ENCODE measurements around the gene VAMP2.

Gene VAMP2

DNA sequence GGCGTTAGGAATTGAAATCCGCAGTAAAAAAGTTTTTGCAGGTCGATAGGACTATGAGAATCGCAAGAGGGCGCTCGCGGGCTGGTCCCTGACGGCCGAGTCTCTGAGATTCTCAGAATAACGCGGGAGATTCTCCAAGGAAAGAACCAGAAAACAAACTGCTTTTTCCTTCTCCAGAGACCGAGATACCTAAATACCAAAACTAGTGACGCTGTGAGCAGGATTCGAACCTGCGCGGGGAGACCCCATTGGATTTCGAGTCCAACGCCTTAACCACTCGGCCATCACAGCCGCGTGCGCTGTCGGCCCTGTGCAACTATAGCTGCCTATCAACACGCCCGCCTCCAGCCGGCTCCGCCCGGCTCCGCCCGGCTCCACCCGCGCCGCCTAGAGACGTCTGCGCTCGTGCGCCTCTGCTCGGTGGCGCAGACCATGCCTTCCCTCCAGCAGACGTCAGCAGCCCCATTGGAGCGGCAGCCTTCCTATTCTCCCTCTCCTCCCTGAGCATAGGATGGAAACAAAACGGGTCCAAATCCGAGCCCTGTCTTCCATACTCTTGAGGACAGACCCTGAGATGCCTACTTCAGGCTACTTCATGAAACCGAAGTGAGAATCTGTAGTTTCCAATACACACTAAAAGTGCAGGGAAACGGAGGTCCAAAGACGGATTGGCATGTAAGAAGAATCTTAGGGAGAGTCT is 23.9 kb downstream of the VAMP2 start:
- peak; percentile 97 for DNase-seq (ENCODE audit: low read depth)
- TF ChIP-seq, protein P1, sequence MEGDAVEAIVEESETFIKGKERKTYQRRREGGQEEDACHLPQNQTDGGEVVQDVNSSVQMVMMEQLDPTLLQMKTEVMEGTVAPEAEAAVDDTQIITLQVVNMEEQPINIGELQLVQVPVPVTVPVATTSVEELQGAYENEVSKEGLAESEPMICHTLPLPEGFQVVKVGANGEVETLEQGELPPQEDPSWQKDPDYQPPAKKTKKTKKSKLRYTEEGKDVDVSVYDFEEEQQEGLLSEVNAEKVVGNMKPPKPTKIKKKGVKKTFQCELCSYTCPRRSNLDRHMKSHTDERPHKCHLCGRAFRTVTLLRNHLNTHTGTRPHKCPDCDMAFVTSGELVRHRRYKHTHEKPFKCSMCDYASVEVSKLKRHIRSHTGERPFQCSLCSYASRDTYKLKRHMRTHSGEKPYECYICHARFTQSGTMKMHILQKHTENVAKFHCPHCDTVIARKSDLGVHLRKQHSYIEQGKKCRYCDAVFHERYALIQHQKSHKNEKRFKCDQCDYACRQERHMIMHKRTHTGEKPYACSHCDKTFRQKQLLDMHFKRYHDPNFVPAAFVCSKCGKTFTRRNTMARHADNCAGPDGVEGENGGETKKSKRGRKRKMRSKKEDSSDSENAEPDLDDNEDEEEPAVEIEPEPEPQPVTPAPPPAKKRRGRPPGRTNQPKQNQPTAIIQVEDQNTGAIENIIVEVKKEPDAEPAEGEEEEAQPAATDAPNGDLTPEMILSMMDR (conservative IDR thresholded peaks at IDR 0.05; ENCODE audit: low read length), result peak; percentile 90
- H3K4me3 ChIP-seq (ENCODE audit: low read length), result peak overlapping the region; percentile 57

DNA sequence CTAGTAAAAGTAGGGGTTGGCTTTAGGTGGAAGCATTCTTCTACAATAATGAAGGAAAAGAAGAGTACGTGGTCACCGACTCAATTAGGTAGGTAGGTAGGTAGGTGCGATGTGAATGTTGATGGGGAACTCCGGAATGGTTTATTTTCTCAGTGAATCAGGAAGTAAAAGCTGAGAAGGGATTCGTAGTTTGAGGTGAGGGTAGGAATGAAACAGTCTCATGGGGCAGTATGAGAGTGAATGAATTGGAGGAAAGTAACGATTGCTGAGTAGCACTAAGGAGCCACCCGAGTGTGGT is 24.4 kb downstream of the VAMP2 start:
- DNase-seq (ENCODE audit: low read depth), result no peak
- H3K4me3 ChIP-seq (ENCODE audit: low read length), result peak overlapping the region; percentile 48
- TF ChIP-seq, protein P1 (conservative IDR thresholded peaks at IDR 0.05; ENCODE audit: low read length), result no peak

DNA sequence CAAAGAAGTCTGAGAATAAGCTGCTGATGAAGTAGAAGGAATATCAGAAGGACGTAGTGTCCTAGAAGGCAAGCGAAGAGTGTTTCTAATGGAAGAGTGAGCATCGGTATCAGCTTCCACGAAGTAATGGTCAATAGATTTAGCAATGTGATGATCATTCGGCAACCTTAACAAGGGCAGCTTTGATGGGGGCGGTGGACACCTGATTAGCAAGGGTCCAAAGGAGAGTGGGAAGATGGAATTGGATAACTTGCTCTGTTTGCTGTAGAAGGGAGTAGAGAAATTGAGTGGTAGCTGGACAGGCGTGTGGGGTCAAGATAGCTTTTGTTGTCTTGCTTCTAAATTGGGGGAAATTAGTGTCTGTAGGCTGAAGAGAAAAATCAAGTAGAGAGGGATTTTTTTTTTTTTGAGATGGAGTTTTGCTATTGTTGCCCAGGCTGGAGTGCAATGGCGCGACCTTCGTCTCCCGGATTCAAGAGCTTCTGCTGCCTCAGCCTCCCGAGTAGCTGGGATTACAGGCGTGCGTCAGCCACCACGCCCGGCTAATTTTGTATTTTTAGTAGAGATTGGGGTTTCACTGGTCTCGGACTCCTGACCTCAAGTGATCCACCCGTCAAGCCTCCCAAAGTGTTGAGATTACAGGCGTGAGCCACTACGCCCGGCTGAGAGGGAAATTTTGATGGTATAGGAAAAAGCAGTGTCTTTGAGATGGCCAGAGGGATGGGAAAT is 24.9 kb downstream of the VAMP2 start:
- H3K4me3 ChIP-seq (ENCODE audit: low read length), result peak overlapping the region; percentile 48
- TF ChIP-seq, protein P1 (conservative IDR thresholded peaks at IDR 0.05; ENCODE audit: low read length), result no peak
- DNase-seq (ENCODE audit: low read depth), result no peak

DNA sequence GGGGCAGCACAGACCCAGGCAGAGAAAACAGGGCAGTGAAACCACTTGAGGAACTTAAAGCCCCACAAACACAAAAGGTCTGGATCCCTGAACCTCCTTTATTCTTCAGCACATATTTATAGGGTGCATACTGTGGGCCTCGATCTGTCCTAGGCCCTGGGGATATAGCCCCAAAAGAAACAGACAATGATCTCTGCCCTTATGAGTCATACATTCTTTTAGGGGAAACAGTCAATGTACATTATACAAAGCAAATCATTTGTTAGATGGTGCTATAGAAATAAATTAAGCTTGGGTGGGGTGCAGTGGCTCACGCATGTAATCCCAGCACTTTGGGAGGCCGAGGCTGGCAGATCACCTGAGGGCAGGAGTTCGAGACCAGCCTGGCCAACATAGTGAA is 28.8 kb downstream of the VAMP2 start:
- H3K4me3 ChIP-seq (ENCODE audit: low read length), result no peak overlapping the region
- no peak for DNase-seq (ENCODE audit: low read depth)
- TF ChIP-seq, protein P1 (conservative IDR thresholded peaks at IDR 0.05; ENCODE audit: low read length), result no peak

DNA sequence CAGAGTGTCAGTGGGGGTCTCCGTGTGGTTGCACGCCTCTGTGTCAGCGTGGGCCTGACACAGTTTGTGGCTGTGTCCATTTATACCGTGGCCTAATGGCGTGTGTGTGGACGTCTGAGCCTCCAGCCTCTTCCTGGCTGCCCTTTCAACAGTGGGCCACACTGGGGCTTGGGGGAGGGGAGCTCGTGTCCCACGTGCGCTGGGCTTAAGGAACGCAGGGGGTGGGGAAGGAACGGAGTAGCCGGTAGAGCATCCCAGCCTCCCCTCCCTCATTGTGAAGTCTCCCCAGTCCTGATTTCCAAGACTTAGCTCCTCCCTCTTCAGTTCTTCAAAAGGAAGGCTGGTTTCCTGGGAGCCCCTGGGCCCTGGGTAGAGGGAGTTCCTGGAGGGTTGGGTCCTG is 29.3 kb downstream of the VAMP2 start:
- H3K4me3 ChIP-seq (ENCODE audit: low read length), result no peak overlapping the region

DNA sequence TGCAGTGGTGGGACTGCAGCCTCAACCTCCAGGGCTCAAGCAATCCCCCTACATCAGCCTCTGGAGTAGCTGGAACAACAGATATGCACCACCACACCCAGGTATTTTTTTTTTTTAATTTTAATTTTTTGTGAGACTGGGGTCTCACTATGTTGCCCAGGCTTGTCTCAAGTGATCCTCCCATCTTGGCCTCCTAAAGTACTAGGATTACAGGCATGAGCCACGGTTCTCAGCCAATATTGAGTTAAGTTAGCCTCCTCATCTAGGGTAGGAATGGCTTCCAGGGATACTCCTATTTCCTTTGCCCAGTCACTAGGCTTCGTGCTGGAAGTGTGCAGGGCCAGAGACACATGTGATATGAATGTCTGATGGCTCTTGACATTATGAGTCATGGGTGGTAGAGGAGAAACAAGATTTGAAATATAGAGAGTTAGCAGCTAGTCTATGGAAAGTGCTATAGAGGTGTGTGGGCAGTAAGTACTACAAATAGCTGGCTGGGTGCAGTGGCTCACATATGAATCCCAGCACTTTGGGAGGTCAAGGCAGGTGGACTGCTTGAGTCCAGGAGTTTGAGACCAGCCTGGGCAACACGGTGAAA is 30.8 kb downstream of the VAMP2 start:
- TF ChIP-seq, protein P1 (conservative IDR thresholded peaks at IDR 0.05; ENCODE audit: low read length), result no peak
- no peak overlapping the region for H3K4me3 ChIP-seq (ENCODE audit: low read length)
- no peak for DNase-seq (ENCODE audit: low read depth)

More for the DNA sequence above, 29.3 kb downstream of the VAMP2 start:
- DNase-seq (ENCODE audit: low read depth), result no peak
- TF ChIP-seq, protein P1 (conservative IDR thresholded peaks at IDR 0.05; ENCODE audit: low read length), result no peak

Data from AG10803 (cell line).